Measurements from ENCODE around the gene MYO9A.

MYO9A gene

DNA sequence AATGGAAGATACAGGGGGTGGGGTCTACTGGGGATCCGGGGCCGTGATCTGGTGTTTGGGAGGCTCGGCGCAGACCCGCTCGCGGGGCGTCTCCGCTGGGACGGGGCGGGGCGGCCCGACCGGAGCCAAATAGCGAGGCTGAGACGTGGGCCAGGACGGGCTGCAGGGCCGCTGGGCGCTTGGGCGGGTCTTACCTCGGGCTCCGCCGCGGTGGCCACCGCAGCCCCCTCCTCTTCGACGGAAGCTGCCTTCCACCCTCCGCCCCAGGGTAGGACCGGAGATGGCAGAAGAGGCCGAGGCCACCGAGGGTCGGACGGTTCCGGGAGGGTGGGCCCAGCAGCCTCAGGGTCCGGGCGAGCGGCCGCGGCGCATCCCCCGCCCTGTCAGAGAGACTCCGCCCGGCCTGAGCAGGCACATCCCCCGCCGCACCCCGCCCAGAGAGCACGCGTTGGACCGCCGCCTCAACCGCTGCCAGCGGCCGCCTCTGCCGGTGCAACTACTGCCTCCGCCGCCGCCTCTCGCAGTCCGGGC, 399 bp downstream of the MYO9A start:
- no CpG with 5 or more reads among the region's 59 CpGs for WGBS (ENCODE audit: extremely low coverage, insufficient coverage, low lambda C conversion rate)
- H2BK5ac ChIP-seq (ENCODE audit: low read length) = no peak overlapping the region

DNA sequence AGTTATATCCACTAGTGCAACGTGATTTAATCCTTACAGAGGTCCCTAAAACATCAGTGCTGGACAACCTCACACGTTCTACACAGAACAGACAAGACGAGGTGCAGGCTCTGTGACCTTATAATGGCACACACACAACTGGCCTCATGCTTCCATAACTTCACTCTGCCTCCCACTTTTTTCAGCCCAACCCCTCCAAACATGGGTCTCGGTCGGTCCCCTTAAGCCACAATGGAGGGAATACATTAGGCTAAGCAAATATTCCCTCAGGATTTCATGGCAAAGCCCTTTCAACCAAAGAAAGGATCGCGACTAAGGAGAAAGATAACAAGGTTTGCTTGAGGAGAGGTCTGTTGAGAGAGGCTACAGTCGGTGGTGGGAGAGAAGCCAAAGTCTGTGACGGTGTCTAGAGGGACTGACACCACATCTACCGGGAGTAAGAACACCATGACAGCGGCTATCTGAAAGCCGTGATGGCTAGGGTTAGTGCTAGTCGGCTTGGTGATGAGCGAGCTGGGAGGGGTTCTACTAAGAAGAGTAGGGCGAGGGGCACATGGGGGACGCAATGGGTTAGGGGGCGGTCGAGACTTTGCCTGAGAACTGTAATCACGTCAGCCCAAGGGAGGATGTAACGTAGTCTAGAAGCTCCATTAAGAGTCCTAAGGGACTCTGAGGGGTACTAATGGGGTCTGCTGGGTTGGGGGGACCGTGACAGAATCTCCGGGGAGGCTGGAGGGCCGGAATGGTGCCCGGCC, 1.0 kb downstream of the MYO9A start:
- no peak overlapping the region for H4K8ac ChIP-seq (ENCODE audit: low read depth, low read length)
- no peaks in the 10 kb centered on the region for H3K4me1 ChIP-seq (ENCODE audit: control insufficient read depth, low read depth, low read length)
- no peaks in the 10 kb centered on the region for H3K27me3 ChIP-seq (ENCODE audit: insufficient read depth, low read length, poor library complexity)
- H4K5ac ChIP-seq (ENCODE audit: low read length) = no peak overlapping the region
- DNase-seq = peak; percentile 56
- H3K18ac ChIP-seq (ENCODE audit: low read length) = no peak overlapping the region
- H2BK5ac ChIP-seq (ENCODE audit: low read length) = no peak overlapping the region
- H2BK15ac ChIP-seq (replicated peaks; ENCODE audit: low read depth) = no peak overlapping the region
- no peak overlapping the region for H3K4ac ChIP-seq (ENCODE audit: low read depth, low read length)
- WGBS (ENCODE audit: extremely low coverage, insufficient coverage, low lambda C conversion rate) = no CpG with 5 or more reads among the region's 24 CpGs
- H3K9ac ChIP-seq (ENCODE audit: low read length) = peak overlapping the region; percentile 74
- no peaks in the 10 kb centered on the region for H3K79me2 ChIP-seq (ENCODE audit: control insufficient read depth, insufficient read depth, low read length)
- H3K23ac ChIP-seq (ENCODE audit: low read length) = no peak overlapping the region
- H3K4me2 ChIP-seq (ENCODE audit: low read length) = peak overlapping the region; percentile 85
- no peak overlapping the region for H2BK120ac ChIP-seq (ENCODE audit: low read depth, low read length)
- H2AK5ac ChIP-seq (ENCODE audit: low read length) = no peak overlapping the region
- peak overlapping the region; percentile 78 for H3K56ac ChIP-seq (ENCODE audit: low read length)
- no peak overlapping the region for H3K27ac ChIP-seq (ENCODE audit: low read depth, low read length)
- H3K4me3 ChIP-seq (ENCODE audit: low read length) = peak overlapping the region; percentile 53
- peaks cover 3% of the 10 kb centered on the region for H3K79me1 ChIP-seq (ENCODE audit: low read length)
- H3K36me3 ChIP-seq (ENCODE audit: control insufficient read depth, insufficient read depth, low read length) = no peaks in the 10 kb centered on the region

More for the DNA sequence above, 399 bp downstream of the MYO9A start:
- no peak overlapping the region for H2BK15ac ChIP-seq (replicated peaks; ENCODE audit: low read depth)
- no peaks in the 10 kb centered on the region for H3K4me1 ChIP-seq (ENCODE audit: control insufficient read depth, low read depth, low read length)
- peak overlapping the region; percentile 29 for H3K18ac ChIP-seq (ENCODE audit: low read length)
- peak overlapping the region; percentile 78 for H3K56ac ChIP-seq (ENCODE audit: low read length)
- H3K9ac ChIP-seq (ENCODE audit: low read length) = peak overlapping the region; percentile 74
- H4K5ac ChIP-seq (ENCODE audit: low read length) = no peak overlapping the region
- H3K36me3 ChIP-seq (ENCODE audit: control insufficient read depth, insufficient read depth, low read length) = no peaks in the 10 kb centered on the region
- peak overlapping the region; percentile 53 for H3K4me3 ChIP-seq (ENCODE audit: low read length)
- DNase-seq = peak; percentile 84
- no peaks in the 10 kb centered on the region for H3K79me2 ChIP-seq (ENCODE audit: control insufficient read depth, insufficient read depth, low read length)
- H3K23ac ChIP-seq (ENCODE audit: low read length) = no peak overlapping the region
- no peak overlapping the region for H2BK120ac ChIP-seq (ENCODE audit: low read depth, low read length)
- H3K4me2 ChIP-seq (ENCODE audit: low read length) = peak overlapping the region; percentile 85
- no peak overlapping the region for H4K8ac ChIP-seq (ENCODE audit: low read depth, low read length)
- peaks cover 3% of the 10 kb centered on the region for H3K79me1 ChIP-seq (ENCODE audit: low read length)
- no peaks in the 10 kb centered on the region for H3K27me3 ChIP-seq (ENCODE audit: insufficient read depth, low read length, poor library complexity)
- H3K4ac ChIP-seq (ENCODE audit: low read depth, low read length) = no peak overlapping the region
- H3K27ac ChIP-seq (ENCODE audit: low read depth, low read length) = peak overlapping the region; percentile 74
- no peak overlapping the region for H2AK5ac ChIP-seq (ENCODE audit: low read length)

DNA sequence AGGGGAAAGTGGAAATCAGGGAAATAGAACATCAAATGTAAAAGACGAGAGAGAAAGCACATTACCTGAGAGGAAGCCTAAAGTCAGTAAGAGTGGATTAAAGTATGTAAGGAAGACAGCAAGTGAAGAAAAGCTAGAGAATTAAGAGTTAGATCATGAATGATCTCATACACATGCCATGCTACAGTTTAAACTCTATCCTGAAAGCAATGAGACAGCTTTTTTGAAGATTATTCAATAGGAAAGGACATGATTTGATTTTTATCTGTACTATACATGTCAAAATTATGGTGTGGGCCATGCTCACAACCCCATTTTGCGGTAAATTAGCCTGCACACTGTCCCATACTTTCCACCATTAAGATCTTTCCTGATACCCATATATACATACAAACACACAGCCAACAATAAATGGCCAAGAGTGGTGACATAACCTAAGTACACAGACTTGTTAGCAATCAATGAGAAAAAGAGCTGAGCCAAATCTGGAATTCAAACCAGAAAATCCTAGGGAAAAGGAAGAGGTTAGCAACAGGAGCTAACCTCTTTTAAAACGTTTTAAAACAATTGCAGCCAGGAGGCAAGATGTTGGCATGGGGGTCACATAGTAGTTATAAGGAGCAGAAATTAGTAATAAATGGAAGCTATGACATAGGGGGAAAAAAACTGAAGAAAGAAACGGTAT, 4.5 kb downstream of the MYO9A start:
- no peak overlapping the region for H3K4me3 ChIP-seq (ENCODE audit: low read length)
- H3K27ac ChIP-seq (ENCODE audit: low read depth, low read length) = no peak overlapping the region
- no peak overlapping the region for H2BK120ac ChIP-seq (ENCODE audit: low read depth, low read length)
- no peak overlapping the region for H2AK5ac ChIP-seq (ENCODE audit: low read length)
- WGBS (ENCODE audit: extremely low coverage, insufficient coverage, low lambda C conversion rate) = no CpG with 5 or more reads among the region's 4 CpGs
- H2BK15ac ChIP-seq (replicated peaks; ENCODE audit: low read depth) = no peak overlapping the region
- no peak overlapping the region for H3K4ac ChIP-seq (ENCODE audit: low read depth, low read length)
- H3K27me3 ChIP-seq (ENCODE audit: insufficient read depth, low read length, poor library complexity) = no peaks in the 10 kb centered on the region
- no peak overlapping the region for H4K8ac ChIP-seq (ENCODE audit: low read depth, low read length)
- no peak overlapping the region for H3K18ac ChIP-seq (ENCODE audit: low read length)
- H3K36me3 ChIP-seq (ENCODE audit: control insufficient read depth, insufficient read depth, low read length) = no peaks in the 10 kb centered on the region
- DNase-seq = no peak
- H3K23ac ChIP-seq (ENCODE audit: low read length) = no peak overlapping the region
- no peaks in the 10 kb centered on the region for H3K4me1 ChIP-seq (ENCODE audit: control insufficient read depth, low read depth, low read length)
- no peak overlapping the region for H3K4me2 ChIP-seq (ENCODE audit: low read length)
- no peak overlapping the region for H3K9ac ChIP-seq (ENCODE audit: low read length)
- H2BK5ac ChIP-seq (ENCODE audit: low read length) = no peak overlapping the region
- H4K5ac ChIP-seq (ENCODE audit: low read length) = no peak overlapping the region
- no peak overlapping the region for H3K56ac ChIP-seq (ENCODE audit: low read length)
- peaks cover 3% of the 10 kb centered on the region for H3K79me1 ChIP-seq (ENCODE audit: low read length)
- no peaks in the 10 kb centered on the region for H3K79me2 ChIP-seq (ENCODE audit: control insufficient read depth, insufficient read depth, low read length)

DNA sequence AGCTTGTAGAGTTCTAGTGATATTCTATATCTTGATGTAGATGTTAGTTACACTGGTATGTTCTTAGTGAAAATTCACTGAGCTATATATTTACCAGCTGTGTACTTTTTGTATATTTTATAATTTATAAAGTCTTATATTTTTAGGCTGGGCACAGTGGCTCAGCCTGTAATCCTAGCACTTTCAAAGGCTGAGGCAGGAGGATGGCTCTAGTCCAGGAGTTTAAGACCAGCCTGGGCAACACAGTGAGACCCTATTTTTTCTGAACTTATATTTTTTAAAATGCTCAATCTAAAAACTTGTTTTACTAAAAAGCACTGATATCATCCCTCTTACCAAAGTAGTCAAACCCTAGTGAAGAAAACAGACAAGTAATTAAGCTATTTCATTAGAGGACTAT, 5.1 kb downstream of the MYO9A start:
- H3K23ac ChIP-seq (ENCODE audit: low read length) = no peak overlapping the region
- no peak for DNase-seq
- H4K8ac ChIP-seq (ENCODE audit: low read depth, low read length) = no peak overlapping the region
- no peak overlapping the region for H3K4ac ChIP-seq (ENCODE audit: low read depth, low read length)
- no peak overlapping the region for H4K5ac ChIP-seq (ENCODE audit: low read length)
- H3K79me1 ChIP-seq (ENCODE audit: low read length) = peaks cover 3% of the 10 kb centered on the region
- H2AK5ac ChIP-seq (ENCODE audit: low read length) = no peak overlapping the region
- no peak overlapping the region for H3K18ac ChIP-seq (ENCODE audit: low read length)
- H3K79me2 ChIP-seq (ENCODE audit: control insufficient read depth, insufficient read depth, low read length) = no peaks in the 10 kb centered on the region
- no peak overlapping the region for H3K27ac ChIP-seq (ENCODE audit: low read depth, low read length)
- no peak overlapping the region for H3K4me3 ChIP-seq (ENCODE audit: low read length)
- H2BK120ac ChIP-seq (ENCODE audit: low read depth, low read length) = no peak overlapping the region
- no peak overlapping the region for H2BK5ac ChIP-seq (ENCODE audit: low read length)
- H3K9ac ChIP-seq (ENCODE audit: low read length) = no peak overlapping the region
- H2BK15ac ChIP-seq (replicated peaks; ENCODE audit: low read depth) = no peak overlapping the region
- no peak overlapping the region for H3K4me2 ChIP-seq (ENCODE audit: low read length)
- H3K4me1 ChIP-seq (ENCODE audit: control insufficient read depth, low read depth, low read length) = no peaks in the 10 kb centered on the region
- H3K56ac ChIP-seq (ENCODE audit: low read length) = no peak overlapping the region
- H3K27me3 ChIP-seq (ENCODE audit: insufficient read depth, low read length, poor library complexity) = no peaks in the 10 kb centered on the region
- no peaks in the 10 kb centered on the region for H3K36me3 ChIP-seq (ENCODE audit: control insufficient read depth, insufficient read depth, low read length)

DNA sequence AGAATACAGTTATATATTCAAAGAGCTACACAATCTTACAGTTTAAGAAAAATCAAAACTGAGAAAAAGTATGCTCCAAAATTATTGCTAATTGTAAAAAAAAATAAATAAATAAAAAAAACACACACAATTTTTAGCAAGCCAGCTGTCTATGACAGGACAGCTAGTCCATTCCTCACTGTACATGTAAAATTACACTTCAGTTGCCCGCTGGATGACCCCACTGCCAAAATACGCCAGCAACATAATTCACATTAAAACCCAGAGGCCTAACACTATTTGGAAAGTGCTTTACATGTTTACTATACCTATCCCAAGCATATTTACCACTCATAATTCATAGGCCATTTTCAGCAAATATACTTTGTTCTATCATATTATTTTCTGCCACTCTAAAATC, 5.8 kb downstream of the MYO9A start:
- Histone ChIP-seq H3K18ac (ENCODE audit: low read length) (no peak overlapping the region), H4K8ac (ENCODE audit: low read depth, low read length) (no peak overlapping the region), H3K23ac (ENCODE audit: low read length) (no peak overlapping the region), H3K27ac (ENCODE audit: low read depth, low read length) (no peak overlapping the region), H3K56ac (ENCODE audit: low read length) (no peak overlapping the region), H3K36me3 (ENCODE audit: control insufficient read depth, insufficient read depth, low read length) (no peaks in the 10 kb centered on the region), H3K79me1 (ENCODE audit: low read length) (peaks cover 3% of the 10 kb centered on the region), H3K4ac (ENCODE audit: low read depth, low read length) (no peak overlapping the region), H4K5ac (ENCODE audit: low read length) (no peak overlapping the region), H3K4me3 (ENCODE audit: low read length) (no peak overlapping the region), H3K9ac (ENCODE audit: low read length) (no peak overlapping the region), H2AK5ac (ENCODE audit: low read length) (no peak overlapping the region), H2BK120ac (ENCODE audit: low read depth, low read length) (no peak overlapping the region), H3K4me2 (ENCODE audit: low read length) (no peak overlapping the region), H3K4me1 (ENCODE audit: control insufficient read depth, low read depth, low read length) (no peaks in the 10 kb centered on the region), H2BK15ac (replicated peaks; ENCODE audit: low read depth) (no peak overlapping the region), H3K79me2 (ENCODE audit: control insufficient read depth, insufficient read depth, low read length) (no peaks in the 10 kb centered on the region), H3K27me3 (ENCODE audit: insufficient read depth, low read length, poor library complexity) (no peaks in the 10 kb centered on the region), H2BK5ac (ENCODE audit: low read length) (no peak overlapping the region)
- no CpG with 5 or more reads among the region's 2 CpGs for WGBS (ENCODE audit: extremely low coverage, insufficient coverage, low lambda C conversion rate)
- no peak for DNase-seq

Measured in mesendoderm (in vitro differentiated cells).